ENCODE results near the gene EHBP1.

GRCh38 chr2:63054841-63055225 is 349.3 kb downstream of the EHBP1 start:
- TF ChIP-seq CTCF (conservative IDR thresholded peaks at IDR 0.05; ENCODE audit: low read depth, low read length): no peak
- no peak for TF ChIP-seq EZH2 (IDR thresholded peaks at IDR 0.05; ENCODE audit: borderline replicate concordance, low read depth, low read length, poor library complexity, severe bottlenecking)
